Stimulated activated CD8-positive, alpha-beta memory T cell treated with anti-CD3 and anti-CD28 coated beads, Interleukin-15, amount 100 ng/mL, for 1 hour (primary cell): ENCODE results near the gene PIPOX.

Experiments used
- DNase-seq: peaks from one replicate; pipeline ENCODE4 v3.0.0-alpha.2; 2020; ENCODE audit warnings: low read depth

The PIPOX gene

DNA sequence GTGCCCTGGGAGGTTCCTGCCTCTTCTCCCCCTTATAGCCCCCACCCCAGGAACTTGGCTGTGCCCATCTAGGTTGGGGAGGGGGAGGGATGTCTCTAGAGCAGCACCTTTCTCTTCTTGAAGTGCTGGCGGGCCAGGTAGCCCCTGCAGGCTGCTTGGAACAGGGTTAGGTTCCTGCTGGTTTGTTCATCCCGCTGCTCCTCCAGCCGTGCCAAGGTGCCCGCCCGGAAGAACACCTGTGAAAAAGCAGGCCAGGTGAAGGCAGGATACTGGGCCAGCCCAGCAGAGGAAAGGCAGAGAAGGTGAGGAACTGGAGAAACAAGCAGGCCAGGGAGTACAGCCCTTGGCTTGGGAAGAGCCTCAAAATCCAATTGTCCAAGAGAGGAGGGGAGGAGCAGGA is 56.6 kb downstream of the PIPOX start:
- DNase-seq = no peak

DNA sequence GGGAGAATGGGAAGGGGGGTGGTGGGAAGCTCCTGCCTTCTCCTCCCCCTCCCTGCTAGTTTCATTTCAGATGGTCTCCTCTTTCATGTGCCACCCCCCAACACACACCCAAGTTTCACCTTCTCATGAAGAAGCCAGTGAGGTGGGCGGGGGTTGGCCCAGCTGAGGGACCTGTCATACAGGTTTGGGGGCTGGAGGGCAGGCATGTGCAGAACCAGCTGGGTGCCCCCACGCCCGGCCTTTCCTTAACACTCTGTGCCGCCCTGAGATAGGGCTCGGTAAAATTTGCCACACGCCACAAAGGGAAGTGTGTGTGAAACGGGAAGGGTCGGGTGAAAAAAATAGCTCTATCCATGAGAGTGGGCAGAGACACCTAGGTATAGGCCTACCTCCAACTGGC is 57.4 kb downstream of the PIPOX start:
- DNase-seq = no peak

DNA sequence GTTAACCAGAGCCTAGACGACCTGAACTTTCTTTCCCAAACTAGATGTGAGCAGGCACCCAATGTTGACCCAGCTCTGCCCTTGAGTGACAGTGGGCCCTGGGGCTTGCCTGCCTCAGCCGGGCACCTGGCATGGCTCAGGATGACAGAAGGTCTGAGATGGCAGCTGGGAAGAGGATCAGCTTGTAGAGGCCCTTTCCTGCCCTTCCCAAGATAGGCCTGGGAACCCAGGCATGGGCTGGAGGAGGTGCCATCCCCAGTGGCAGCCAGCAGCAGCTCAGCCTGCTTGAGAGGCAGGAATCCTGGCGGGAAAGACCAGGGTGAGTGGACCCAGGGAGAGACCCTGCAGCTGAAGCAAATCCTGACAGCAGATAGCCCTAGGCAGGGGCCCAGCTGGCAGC is 59.1 kb downstream of the PIPOX start:
- DNase-seq = no peak

DNA sequence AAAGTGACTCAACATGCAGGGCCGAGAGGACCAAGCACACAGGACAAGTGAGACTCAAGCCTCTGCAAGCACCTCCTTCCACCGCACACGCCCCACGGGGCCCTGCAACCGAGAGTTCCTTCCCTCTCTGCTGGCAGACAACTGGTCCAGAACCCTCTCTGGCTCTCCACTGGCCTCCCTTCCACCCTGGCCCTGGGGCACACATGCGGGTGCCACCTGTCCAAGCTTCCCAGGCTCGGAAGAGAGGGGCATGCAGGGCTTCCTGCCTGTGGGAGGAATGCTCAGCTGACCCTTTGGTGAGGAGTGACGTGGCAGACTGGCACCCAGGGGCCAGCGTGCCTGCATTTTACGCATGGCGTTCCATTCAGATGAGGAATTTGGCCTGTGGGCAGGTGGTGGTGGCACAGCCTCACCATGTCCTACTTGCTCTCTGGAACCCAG is 59.8 kb downstream of the PIPOX start:
- no peak for DNase-seq

DNA sequence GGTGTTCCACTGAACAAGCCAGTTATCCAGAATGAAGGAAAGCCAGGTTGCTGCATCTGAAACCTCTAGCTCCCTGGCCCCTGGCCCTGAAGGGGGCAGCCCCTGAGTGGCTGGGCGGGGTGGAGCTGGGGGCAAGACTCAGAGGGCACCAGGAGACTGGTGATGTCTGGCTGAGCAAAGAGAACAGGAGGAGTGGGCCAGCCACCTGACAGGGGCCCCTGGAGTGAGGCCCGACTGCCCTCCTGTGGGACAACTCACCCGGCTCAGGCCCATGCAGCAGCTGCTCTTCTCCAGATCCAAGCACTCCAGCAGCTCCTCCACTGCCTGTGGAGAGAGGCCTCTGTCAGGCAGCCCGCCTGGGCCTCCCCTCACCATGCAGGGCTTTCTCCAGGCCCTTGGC is 60.4 kb downstream of the PIPOX start:
- no peak for DNase-seq
